ENCODE results near the gene C1orf232. TPM values are rescaled to one million over a fixed set of nuclear protein-coding genes. Genes with fewer than 3 reads are reported as not detected.

Gene C1orf232
- total and polyA plus RNA-seq, 2 donors (not counting 3 experiments of a cell fraction or from before 2014, with no cell fraction given): not detected

DNA sequence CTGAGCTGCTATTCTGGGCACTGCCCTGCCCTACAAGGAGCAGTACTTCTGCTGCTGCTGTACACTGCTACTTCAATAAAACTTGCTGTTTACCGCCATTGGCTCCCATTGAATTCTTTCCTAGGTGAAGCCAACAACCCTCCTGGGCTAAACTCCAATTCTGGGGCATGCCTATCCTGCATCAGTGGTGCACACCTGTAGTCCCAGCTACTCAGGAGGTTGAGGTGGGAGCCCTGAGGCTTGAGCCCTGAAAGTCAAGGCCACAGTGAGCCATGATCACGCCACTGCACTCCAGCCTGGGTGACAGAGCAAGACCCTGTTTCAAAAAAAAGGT, 36.0 kb downstream of the C1orf232 start:
- Histone ChIP-seq H4K20me1 (replicated peaks; ENCODE audit: control insufficient read depth, extremely low read depth, insufficient read depth, low read length) (no peaks in the 10 kb centered on the region), H3K36me3 (ENCODE audit: control insufficient read depth in 2 of 2, extremely low read depth in 1 of 2, insufficient read depth in 2 of 2, low read length in 2 of 2) (no peaks in the 10 kb centered on the region), H3K9ac (replicated peaks; ENCODE audit: extremely low read depth, insufficient read depth, low read length) (no peak overlapping the region), H3K4me2 (ENCODE audit: insufficient read depth, low read length) (no peak overlapping the region), H3K9me1 (replicated peaks; ENCODE audit: control insufficient read depth, extremely low read depth, insufficient read depth, low read length) (no peaks in the 10 kb centered on the region), H3K4me3 (replicated peaks in 1 of 3; ENCODE audit: insufficient read depth in 1 of 3, low read depth in 1 of 3, low read length in 3 of 3) (no peak overlapping the region), H3K4me1 (ENCODE audit: control insufficient read depth, extremely low read depth, insufficient read depth, low read length) (peaks cover under 1% of the 10 kb centered on the region), H3K79me2 (ENCODE audit: control insufficient read depth, insufficient read depth, low read length) (no peaks in the 10 kb centered on the region), H3K27ac (ENCODE audit: insufficient read depth, low read depth, low read length) (no peak overlapping the region), H3K27me3 (ENCODE audit: control insufficient read depth in 2 of 2, insufficient read depth in 2 of 2, low read length in 2 of 2) (no peaks in the 10 kb centered on the region), H2AFZ (ENCODE audit: low read depth, low read length) (no peak overlapping the region), H3K9me3 (replicated peaks; ENCODE audit: control insufficient read depth, insufficient read depth, low read length) (no peaks in the 10 kb centered on the region)
- CTCF ChIA-PET: interaction anchor here (1.9 kb wide), 1 partner anchor 12 kb away, joined by 10 read pairs; no protein-coding TSS in a partner anchor
- dilution Hi-C loops (cut with MboI; ENCODE audit: extremely low pct_ligation_motif_present, low sequenced_read_pairs) (no loop called here), intact Hi-C loops (cut with micrococcal nuclease) (no loop called here)
- DNase-seq (ENCODE audit: low read depth, low spot score): no peak
- TF ChIP-seq POLR2AphosphoS5 (IDR thresholded peaks at IDR 0.05; ENCODE audit: insufficient read depth, low read depth, low read length): no peak
- BruUV-seq (replicated peaks): no TSS peak
- POLR2A ChIA-PET: interaction anchor here (0.7 kb wide), 1 partner anchor 95 kb away, joined by 3 read pairs; no protein-coding TSS in a partner anchor
- no peak for FAIRE-seq

DNA sequence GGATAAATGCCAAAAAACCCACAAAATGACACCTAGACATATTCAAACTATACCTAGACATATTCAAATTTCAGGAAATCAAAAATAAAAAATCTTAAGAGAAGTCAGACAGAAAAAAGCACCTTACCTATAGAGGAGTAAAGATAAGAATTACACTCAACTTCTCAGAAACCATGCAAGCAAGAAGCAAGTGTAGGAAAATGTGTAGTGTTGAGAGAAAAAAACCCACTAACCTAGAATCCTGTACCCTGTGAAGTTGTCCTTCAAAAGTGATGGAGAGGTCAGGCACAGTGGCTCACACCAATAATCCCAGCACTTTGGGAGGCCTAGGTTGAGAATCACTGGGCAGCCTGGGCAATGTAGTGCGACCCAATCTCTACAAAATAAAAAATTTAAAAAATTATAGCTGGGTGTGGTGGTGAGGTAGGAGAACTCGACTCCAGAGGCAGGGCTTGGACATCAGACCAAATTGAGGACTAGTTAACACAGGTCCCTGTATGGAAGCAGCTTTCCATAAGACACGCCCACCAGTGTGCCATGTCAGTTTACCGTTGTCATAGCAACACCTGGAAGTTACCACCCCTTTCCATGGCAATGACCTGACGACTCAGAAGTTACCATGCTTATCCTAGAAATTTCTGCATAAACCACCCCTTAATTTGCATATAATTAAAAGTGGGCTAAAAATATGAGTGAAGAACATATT, 36.5 kb downstream of the C1orf232 start:
- no peaks in the 10 kb centered on the region for H3K36me3 ChIP-seq (ENCODE audit: control insufficient read depth in 2 of 2, extremely low read depth in 1 of 2, insufficient read depth in 2 of 2, low read length in 2 of 2)
- H3K4me1 ChIP-seq (ENCODE audit: control insufficient read depth, extremely low read depth, insufficient read depth, low read length): peaks cover 5% of the 10 kb centered on the region
- no TSS peak for BruUV-seq (replicated peaks)
- H3K4me2 ChIP-seq (ENCODE audit: insufficient read depth, low read length): no peak overlapping the region
- intact Hi-C loops (cut with micrococcal nuclease): no loop called here
- DNase-seq (ENCODE audit: low read depth, low spot score) (no peak), FAIRE-seq (no peak)
- no peak overlapping the region for H3K9ac ChIP-seq (replicated peaks; ENCODE audit: extremely low read depth, insufficient read depth, low read length)
- no peaks in the 10 kb centered on the region for H3K79me2 ChIP-seq (ENCODE audit: control insufficient read depth, insufficient read depth, low read length)
- ChIA-PET POLR2A (no interaction called here), CTCF (interaction anchor here (1.9 kb wide), 1 partner anchor 13 kb away, joined by 10 read pairs; no protein-coding TSS in a partner anchor)
- TF ChIP-seq POLR2AphosphoS5 (IDR thresholded peaks at IDR 0.05; ENCODE audit: insufficient read depth, low read depth, low read length) (no peak), EZH2 (IDR thresholded peaks at IDR 0.05; ENCODE audit: borderline replicate concordance, low read depth, low read length, severe bottlenecking) (no peak), POLR2A (IDR thresholded peaks at IDR 0.05; ENCODE audit: low read depth, low read length) (no peak), MYC (IDR thresholded peaks at IDR 0.05; ENCODE audit: low read depth, low read length) (no peak), GATA2 (IDR thresholded peaks at IDR 0.05; ENCODE audit: insufficient read depth, insufficient read length, low read depth, low read length) (no peak), JUN (IDR thresholded peaks at IDR 0.05; ENCODE audit: borderline replicate concordance, insufficient read depth, insufficient read length, low read depth) (no peak)
- TF ChIP-seq, protein P1, sequence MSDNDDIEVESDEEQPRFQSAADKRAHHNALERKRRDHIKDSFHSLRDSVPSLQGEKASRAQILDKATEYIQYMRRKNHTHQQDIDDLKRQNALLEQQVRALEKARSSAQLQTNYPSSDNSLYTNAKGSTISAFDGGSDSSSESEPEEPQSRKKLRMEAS (IDR thresholded peaks at IDR 0.05; ENCODE audit: insufficient read depth, insufficient read length): no peak
- TF ChIP-seq, protein P2, sequence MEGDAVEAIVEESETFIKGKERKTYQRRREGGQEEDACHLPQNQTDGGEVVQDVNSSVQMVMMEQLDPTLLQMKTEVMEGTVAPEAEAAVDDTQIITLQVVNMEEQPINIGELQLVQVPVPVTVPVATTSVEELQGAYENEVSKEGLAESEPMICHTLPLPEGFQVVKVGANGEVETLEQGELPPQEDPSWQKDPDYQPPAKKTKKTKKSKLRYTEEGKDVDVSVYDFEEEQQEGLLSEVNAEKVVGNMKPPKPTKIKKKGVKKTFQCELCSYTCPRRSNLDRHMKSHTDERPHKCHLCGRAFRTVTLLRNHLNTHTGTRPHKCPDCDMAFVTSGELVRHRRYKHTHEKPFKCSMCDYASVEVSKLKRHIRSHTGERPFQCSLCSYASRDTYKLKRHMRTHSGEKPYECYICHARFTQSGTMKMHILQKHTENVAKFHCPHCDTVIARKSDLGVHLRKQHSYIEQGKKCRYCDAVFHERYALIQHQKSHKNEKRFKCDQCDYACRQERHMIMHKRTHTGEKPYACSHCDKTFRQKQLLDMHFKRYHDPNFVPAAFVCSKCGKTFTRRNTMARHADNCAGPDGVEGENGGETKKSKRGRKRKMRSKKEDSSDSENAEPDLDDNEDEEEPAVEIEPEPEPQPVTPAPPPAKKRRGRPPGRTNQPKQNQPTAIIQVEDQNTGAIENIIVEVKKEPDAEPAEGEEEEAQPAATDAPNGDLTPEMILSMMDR (IDR thresholded peaks at IDR 0.05; ENCODE audit: extremely low read depth in 1 of 2, insufficient read depth in 1 of 2, low read depth in 1 of 2, low read length in 2 of 2): no peak
- dilution Hi-C loops (cut with MboI; ENCODE audit: extremely low pct_ligation_motif_present, low sequenced_read_pairs): no loop called here
- no peaks in the 10 kb centered on the region for H3K27me3 ChIP-seq (ENCODE audit: control insufficient read depth in 2 of 2, insufficient read depth in 2 of 2, low read length in 2 of 2)
- no peak overlapping the region for H2AFZ ChIP-seq (ENCODE audit: low read depth, low read length)
- no peak overlapping the region for H3K4me3 ChIP-seq (replicated peaks in 1 of 3; ENCODE audit: insufficient read depth in 1 of 3, low read depth in 1 of 3, low read length in 3 of 3)
- no peaks in the 10 kb centered on the region for H3K9me3 ChIP-seq (replicated peaks; ENCODE audit: control insufficient read depth, insufficient read depth, low read length)
- H4K20me1 ChIP-seq (replicated peaks; ENCODE audit: control insufficient read depth, extremely low read depth, insufficient read depth, low read length): no peaks in the 10 kb centered on the region
- no peaks in the 10 kb centered on the region for H3K9me1 ChIP-seq (replicated peaks; ENCODE audit: control insufficient read depth, extremely low read depth, insufficient read depth, low read length)
- H3K27ac ChIP-seq (ENCODE audit: insufficient read depth, low read depth, low read length): no peak overlapping the region
